ENCODE data around the gene RGL1.

GRCh38 chr1:183850852-183851251, 45.9 kb downstream of the RGL1 start:
- TF ChIP-seq CTCF (IDR thresholded peaks at IDR 0.05; ENCODE audit: low read depth, low read length, poor library complexity, severe bottlenecking), result no peak
- no peak for TF ChIP-seq EZH2phosphoT487 (IDR thresholded peaks at IDR 0.05; ENCODE audit: borderline replicate concordance, low read length)

Data from DOHH2 (cell line).